ENCODE results near the gene OSBPL6. TPM values are rescaled to one million over a fixed set of nuclear protein-coding genes. Genes with fewer than 3 reads are reported as not detected.

OSBPL6 gene
- total and polyA plus RNA-seq, 2 experiments from 2014 or later, result 0.60 to 1.8 TPM

DNA sequence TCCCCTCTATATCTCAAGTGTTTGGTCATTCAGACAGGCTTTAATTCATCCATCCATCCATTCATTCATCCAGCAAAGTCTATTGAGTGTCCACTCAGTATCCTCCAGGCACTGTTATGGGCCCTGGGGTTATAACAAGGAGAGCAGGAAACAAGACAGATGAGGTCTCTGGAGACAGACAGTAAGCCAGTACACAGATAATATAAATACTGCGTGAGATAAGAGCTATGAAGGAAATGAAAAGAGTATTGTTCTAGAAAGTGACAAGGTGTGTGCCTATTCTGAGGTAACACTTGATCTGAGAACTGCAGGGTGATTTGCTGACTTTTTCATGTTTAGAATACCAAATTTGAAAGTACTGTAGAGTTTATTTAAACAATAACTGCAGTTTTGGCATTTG, 98.3 kb downstream of the OSBPL6 start:
- H3K4me3 ChIP-seq, result no peak overlapping the region
- H3K36me3 ChIP-seq, result no peaks in the 10 kb centered on the region
- TF ChIP-seq, protein P1, sequence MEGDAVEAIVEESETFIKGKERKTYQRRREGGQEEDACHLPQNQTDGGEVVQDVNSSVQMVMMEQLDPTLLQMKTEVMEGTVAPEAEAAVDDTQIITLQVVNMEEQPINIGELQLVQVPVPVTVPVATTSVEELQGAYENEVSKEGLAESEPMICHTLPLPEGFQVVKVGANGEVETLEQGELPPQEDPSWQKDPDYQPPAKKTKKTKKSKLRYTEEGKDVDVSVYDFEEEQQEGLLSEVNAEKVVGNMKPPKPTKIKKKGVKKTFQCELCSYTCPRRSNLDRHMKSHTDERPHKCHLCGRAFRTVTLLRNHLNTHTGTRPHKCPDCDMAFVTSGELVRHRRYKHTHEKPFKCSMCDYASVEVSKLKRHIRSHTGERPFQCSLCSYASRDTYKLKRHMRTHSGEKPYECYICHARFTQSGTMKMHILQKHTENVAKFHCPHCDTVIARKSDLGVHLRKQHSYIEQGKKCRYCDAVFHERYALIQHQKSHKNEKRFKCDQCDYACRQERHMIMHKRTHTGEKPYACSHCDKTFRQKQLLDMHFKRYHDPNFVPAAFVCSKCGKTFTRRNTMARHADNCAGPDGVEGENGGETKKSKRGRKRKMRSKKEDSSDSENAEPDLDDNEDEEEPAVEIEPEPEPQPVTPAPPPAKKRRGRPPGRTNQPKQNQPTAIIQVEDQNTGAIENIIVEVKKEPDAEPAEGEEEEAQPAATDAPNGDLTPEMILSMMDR (IDR thresholded peaks at IDR 0.05; ENCODE audit: low read depth, low read length), result no peak
- no peaks in the 10 kb centered on the region for H3K27me3 ChIP-seq
- no peak overlapping the region for H3K27ac ChIP-seq
- no peaks in the 10 kb centered on the region for H3K9me3 ChIP-seq (ENCODE audit: low read depth)
- H3K4me1 ChIP-seq (ENCODE audit: low read depth), result no peaks in the 10 kb centered on the region
- no peak for DNase-seq (ENCODE audit: low read depth in 1 of 2, low spot score in 1 of 2)

DNA sequence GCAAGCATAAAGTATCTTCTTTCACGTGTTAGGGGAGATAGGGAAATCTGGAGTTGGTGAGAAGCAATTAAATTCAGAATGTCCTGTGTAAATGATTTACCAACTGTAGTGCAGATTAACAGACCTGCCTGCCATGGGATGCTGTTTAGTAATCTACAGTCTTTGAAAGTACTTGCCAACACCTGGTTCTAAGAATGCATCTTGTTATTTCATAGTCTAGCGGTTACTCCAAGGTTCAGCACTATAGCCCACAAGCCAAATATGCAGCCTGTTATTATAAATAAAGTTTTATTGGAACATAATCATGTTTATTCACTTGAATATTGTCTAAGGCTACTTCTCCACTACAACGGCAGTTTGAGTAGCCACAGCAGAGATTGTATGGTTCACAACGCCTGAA, 100.8 kb downstream of the OSBPL6 start:
- Histone ChIP-seq H3K4me3 (no peak overlapping the region), H3K4me1 (ENCODE audit: low read depth) (no peaks in the 10 kb centered on the region), H3K27ac (no peak overlapping the region), H3K36me3 (no peaks in the 10 kb centered on the region), H3K27me3 (no peaks in the 10 kb centered on the region), H3K9me3 (ENCODE audit: low read depth) (no peaks in the 10 kb centered on the region)
- TF ChIP-seq, protein P1 (IDR thresholded peaks at IDR 0.05; ENCODE audit: low read depth, low read length), result no peak
- DNase-seq (ENCODE audit: low read depth in 1 of 2, low spot score in 1 of 2), result no peak

DNA sequence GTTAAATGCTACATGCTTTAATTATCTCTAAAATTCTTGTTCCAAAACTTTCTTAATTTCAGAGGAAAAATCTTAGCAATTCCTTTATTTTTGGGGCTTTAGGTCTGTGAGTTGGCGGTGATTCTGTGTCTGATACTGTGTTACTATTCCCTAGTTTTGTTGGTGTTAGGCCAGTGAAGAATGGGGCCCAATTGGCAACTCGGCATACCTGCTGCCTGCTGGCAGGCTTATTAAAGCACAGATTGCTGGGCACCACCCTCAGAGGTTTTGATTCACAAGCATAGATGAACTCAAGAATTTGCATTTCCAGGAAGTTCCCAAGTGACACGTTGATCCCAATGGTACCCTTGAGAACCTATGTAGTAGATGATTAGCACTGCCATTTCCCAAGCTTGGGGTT, 101.6 kb downstream of the OSBPL6 start:
- H3K36me3 ChIP-seq, result no peaks in the 10 kb centered on the region
- DNase-seq (ENCODE audit: low read depth in 1 of 2, low spot score in 1 of 2), result no peak
- no peaks in the 10 kb centered on the region for H3K27me3 ChIP-seq
- no peaks in the 10 kb centered on the region for H3K9me3 ChIP-seq (ENCODE audit: low read depth)
- no peak overlapping the region for H3K27ac ChIP-seq
- TF ChIP-seq, protein P1 (IDR thresholded peaks at IDR 0.05; ENCODE audit: low read depth, low read length), result no peak
- no peak overlapping the region for H3K4me3 ChIP-seq
- no peaks in the 10 kb centered on the region for H3K4me1 ChIP-seq (ENCODE audit: low read depth)

DNA sequence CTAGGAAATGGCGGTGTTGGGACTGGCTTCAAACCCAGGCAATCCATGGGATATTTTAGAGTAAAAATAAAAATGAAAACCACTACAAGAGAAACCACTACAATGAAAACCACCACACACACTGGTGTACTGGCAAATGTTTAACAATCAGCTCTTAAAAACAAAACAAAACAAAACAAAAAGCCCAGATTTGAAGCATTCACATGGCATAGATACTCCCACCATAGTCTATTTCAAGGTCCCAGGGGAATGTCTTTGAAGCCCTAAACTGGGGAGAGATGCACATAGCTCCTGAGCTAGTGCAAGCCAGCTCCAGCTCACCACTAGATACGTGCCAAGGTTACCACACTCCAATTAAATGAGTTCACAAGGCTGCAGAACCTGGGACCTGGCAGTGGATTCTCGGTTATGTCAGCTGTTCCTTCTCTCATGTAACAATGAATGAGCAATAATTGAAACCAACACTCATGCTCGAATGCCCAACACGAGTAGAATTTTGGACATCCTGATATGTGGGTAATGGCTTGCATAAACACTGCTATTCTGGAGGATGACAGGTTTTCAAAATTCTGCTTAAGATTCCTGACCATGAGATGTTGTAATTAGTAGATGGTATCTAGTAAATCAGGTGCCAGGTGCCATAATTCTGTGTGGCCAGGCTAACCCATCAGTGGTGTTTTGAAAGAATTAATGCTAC, 102.2 kb downstream of the OSBPL6 start:
- H3K4me1 ChIP-seq (ENCODE audit: low read depth), result peaks cover 2% of the 10 kb centered on the region
- H3K4me3 ChIP-seq, result no peak overlapping the region
- H3K9me3 ChIP-seq (ENCODE audit: low read depth), result no peaks in the 10 kb centered on the region
- TF ChIP-seq, protein P1 (IDR thresholded peaks at IDR 0.05; ENCODE audit: low read depth, low read length), result no peak
- no peak overlapping the region for H3K27ac ChIP-seq
- H3K27me3 ChIP-seq, result no peaks in the 10 kb centered on the region
- DNase-seq (ENCODE audit: low read depth in 1 of 2, low spot score in 1 of 2), result no peak
- no peaks in the 10 kb centered on the region for H3K36me3 ChIP-seq

DNA sequence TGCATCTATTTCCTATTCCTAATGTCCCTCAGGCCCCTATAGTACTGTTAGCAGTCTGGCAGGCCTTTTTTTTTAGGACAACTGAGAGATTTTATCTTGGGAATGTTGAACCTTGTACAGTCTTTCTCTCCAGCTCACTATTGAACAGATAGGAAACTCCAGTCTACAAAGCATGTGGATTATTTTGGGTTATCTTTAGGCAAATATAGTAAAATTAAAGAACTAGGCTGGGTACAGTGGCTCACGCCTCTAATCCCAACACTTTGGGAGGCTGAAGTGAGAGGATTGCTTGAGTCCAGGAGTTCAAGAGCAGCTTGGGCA, 102.7 kb downstream of the OSBPL6 start:
- H3K27ac ChIP-seq, result no peak overlapping the region
- H3K27me3 ChIP-seq, result no peaks in the 10 kb centered on the region
- no peak overlapping the region for H3K4me3 ChIP-seq
- TF ChIP-seq, protein P1 (IDR thresholded peaks at IDR 0.05; ENCODE audit: low read depth, low read length), result no peak
- no peaks in the 10 kb centered on the region for H3K36me3 ChIP-seq
- DNase-seq (ENCODE audit: low read depth in 1 of 2, low spot score in 1 of 2), result no peak
- peaks cover 6% of the 10 kb centered on the region for H3K4me1 ChIP-seq (ENCODE audit: low read depth)
- no peaks in the 10 kb centered on the region for H3K9me3 ChIP-seq (ENCODE audit: low read depth)

Measured in cardiac muscle cell (in vitro differentiated cells and primary cell).